Panc1 (cell line): ENCODE results near the gene INMT. TPM values are rescaled to one million over a fixed set of nuclear protein-coding genes. Genes with fewer than 3 reads are reported as not detected.

Source experiments
- ATAC-seq: fragments of 200-7000 bp; cut with Tn5 transposase; 2 replicates; pipeline ENCODE4 v1.9.1; 2020; ENCODE audit warnings: mild to moderate bottlenecking, moderate library complexity
- BruUV-seq: library from RNA; stranded (reverse); fragments of 400-500 nt; replicated peaks from 2 replicates; lab custom pipeline; 2021; lab: Mats Ljungman, UMichigan
- CTCF ChIA-PET: fragments of 300-600 bp; sonication (Branson Sonifier 250); formaldehyde crosslinking; loops from one replicate; lab custom pipeline; 2022; ENCODE audit warnings: antibody characterized with exemption; lab: Charles Lee
- POLR2A ChIA-PET: fragments of 300-600 bp; sonication (Branson Sonifier 250); formaldehyde crosslinking; loops from one replicate; lab custom pipeline; 2022; ENCODE audit warnings: antibody characterized with exemption; lab: Charles Lee
- DNase-seq: peaks from one replicate; pipeline ENCODE4 v3.0.0-alpha.2; 2010; ENCODE audit warnings: low read depth, low spot score
- H3K27ac ChIP-seq: 2 replicates; pipeline ENCODE4 v1.5.1; 2011; ENCODE audit warnings: mild to moderate bottlenecking, low read length, inconsistent platforms
- H3K27me3 ChIP-seq: fragments of 200-500 bp; sonication (Bioruptor generic); 2 replicates; pipeline ENCODE4 v1.6.0; 2014; ENCODE audit warnings: low read length, inconsistent platforms; ENCODE audit not compliant: control insufficient read depth, insufficient read depth
- H3K36me3 ChIP-seq: fragments of 200-500 bp; sonication (Bioruptor generic); 2 replicates; pipeline ENCODE4 v1.5.1; 2014; ENCODE audit warnings: inconsistent platforms, mild to moderate bottlenecking, low read length, moderate library complexity; ENCODE audit not compliant: control insufficient read depth, insufficient read depth
- H3K4me1 ChIP-seq: 2 replicates; pipeline ENCODE4 v1.5.1; 2011; ENCODE audit warnings: inconsistent platforms, mild to moderate bottlenecking, low read length, moderate library complexity; ENCODE audit not compliant: control insufficient read depth, insufficient read depth
- H3K4me3 ChIP-seq, 2 experiments: 2 replicates each; pipeline ENCODE4 v1.5.1; 2011 to 2012; ENCODE audit warnings: low read depth in 2 of 2, low read length in 2 of 2, mild to moderate bottlenecking in 2 of 2, inconsistent platforms in 1 of 2, moderate library complexity in 1 of 2
- H3K9me3 ChIP-seq: fragments of 200-500 bp; sonication (Bioruptor generic); 2 replicates; pipeline ENCODE4 v1.5.1; 2014; ENCODE audit warnings: low read depth, mild to moderate bottlenecking, inconsistent platforms, low read length, moderate library complexity; ENCODE audit not compliant: control insufficient read depth, insufficient read depth
- POLR2AphosphoS5 ChIP-seq: IDR thresholded peaks from 2 replicates; pipeline ENCODE4 v1.6.1; 2012; ENCODE audit warnings: mild to moderate bottlenecking, low read depth, low read length, moderate library complexity
- SIN3A ChIP-seq: IDR thresholded peaks from 2 replicates; pipeline ENCODE4 v1.6.1; 2012; ENCODE audit warnings: low read depth, mild to moderate bottlenecking, low read length, moderate library complexity, borderline replicate concordance; ENCODE audit not compliant: insufficient read depth
- TCF7L2 ChIP-seq: IDR thresholded peaks from 2 replicates; pipeline ENCODE4 v1.6.1; 2011; ENCODE audit warnings: mild to moderate bottlenecking, low read depth, low read length, inconsistent platforms
- in situ Hi-C: cut with HindIII; loops from 2 replicates; pipeline ENCODE4 v1.10.0; 2016; ENCODE audit warnings: low sequenced_read_pairs, low pct_unique_long_range_greater_than_20kb
- intact Hi-C: fragments of 100-400 bp; cut with micrococcal nuclease; formaldehyde crosslinking; loops from one replicate; pipeline ENCODE4 v1.10.0; 2022; ENCODE audit not compliant: unreplicated experiment
- total RNA-seq: library from RNA; stranded (reverse); gene quantifications from one replicate; pipeline ENCODE4 v1.2.1, GENCODE V29; 2021; ENCODE audit not compliant: unreplicated experiment
- TF ChIP-seq, protein P1 (sequence below): fragments of 450-650 bp; IDR thresholded peaks from 2 replicates; pipeline ENCODE4 v1.5.1; 2017; ENCODE audit warnings: mild to moderate bottlenecking
- TF ChIP-seq, protein P2 (sequence below), 2 experiments: IDR thresholded peaks; 2 replicates each; pipeline ENCODE4 v1.6.1; 2011 to 2012; ENCODE audit warnings: low read depth in 2 of 2, control low read depth in 1 of 2, low read length in 1 of 2, mild to moderate bottlenecking in 1 of 2, moderate library complexity in 1 of 2; ENCODE audit not compliant: insufficient read depth in 1 of 2

The INMT gene
- total RNA-seq, 1 experiment from 2014 or later: 0.13 TPM

DNA sequence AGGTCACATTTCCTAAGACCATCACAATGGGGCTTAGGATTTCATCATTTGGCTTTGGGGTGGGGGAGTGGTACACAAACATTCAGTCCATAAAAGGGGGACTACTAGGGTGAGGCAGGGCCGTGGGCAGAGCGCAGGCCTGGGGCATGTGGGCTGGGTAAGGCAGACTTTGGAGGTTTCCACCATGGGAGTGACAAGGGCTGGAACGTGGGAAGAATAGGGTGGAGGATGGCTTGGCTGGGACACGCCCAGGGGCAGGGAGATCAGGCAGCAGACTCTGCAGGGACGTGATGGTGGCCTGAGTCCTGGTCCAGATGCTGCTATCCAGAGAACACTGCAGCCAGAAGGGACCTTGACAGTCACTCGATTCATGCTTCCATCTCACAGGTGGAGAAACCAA is 45.0 kb upstream of the INMT start:
- Histone ChIP-seq H3K9me3 (no peaks in the 10 kb centered on the region), H3K27ac (no peak overlapping the region), H3K4me3 (no peak overlapping the region), H3K36me3 (no peaks in the 10 kb centered on the region), H3K27me3 (peaks cover 11% of the 10 kb centered on the region), H3K4me1 (no peaks in the 10 kb centered on the region)
- in situ Hi-C loops: no loop called here
- DNase-seq (no peak), ATAC-seq (no peak)
- no TSS peak for BruUV-seq
- ChIA-PET POLR2A (no interaction called here), CTCF (no interaction called here)
- intact Hi-C loops: no loop called here
- no peak for TF ChIP-seq TCF7L2
- TF ChIP-seq, protein P1, sequence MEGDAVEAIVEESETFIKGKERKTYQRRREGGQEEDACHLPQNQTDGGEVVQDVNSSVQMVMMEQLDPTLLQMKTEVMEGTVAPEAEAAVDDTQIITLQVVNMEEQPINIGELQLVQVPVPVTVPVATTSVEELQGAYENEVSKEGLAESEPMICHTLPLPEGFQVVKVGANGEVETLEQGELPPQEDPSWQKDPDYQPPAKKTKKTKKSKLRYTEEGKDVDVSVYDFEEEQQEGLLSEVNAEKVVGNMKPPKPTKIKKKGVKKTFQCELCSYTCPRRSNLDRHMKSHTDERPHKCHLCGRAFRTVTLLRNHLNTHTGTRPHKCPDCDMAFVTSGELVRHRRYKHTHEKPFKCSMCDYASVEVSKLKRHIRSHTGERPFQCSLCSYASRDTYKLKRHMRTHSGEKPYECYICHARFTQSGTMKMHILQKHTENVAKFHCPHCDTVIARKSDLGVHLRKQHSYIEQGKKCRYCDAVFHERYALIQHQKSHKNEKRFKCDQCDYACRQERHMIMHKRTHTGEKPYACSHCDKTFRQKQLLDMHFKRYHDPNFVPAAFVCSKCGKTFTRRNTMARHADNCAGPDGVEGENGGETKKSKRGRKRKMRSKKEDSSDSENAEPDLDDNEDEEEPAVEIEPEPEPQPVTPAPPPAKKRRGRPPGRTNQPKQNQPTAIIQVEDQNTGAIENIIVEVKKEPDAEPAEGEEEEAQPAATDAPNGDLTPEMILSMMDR: no peak
- TF ChIP-seq, protein P2, sequence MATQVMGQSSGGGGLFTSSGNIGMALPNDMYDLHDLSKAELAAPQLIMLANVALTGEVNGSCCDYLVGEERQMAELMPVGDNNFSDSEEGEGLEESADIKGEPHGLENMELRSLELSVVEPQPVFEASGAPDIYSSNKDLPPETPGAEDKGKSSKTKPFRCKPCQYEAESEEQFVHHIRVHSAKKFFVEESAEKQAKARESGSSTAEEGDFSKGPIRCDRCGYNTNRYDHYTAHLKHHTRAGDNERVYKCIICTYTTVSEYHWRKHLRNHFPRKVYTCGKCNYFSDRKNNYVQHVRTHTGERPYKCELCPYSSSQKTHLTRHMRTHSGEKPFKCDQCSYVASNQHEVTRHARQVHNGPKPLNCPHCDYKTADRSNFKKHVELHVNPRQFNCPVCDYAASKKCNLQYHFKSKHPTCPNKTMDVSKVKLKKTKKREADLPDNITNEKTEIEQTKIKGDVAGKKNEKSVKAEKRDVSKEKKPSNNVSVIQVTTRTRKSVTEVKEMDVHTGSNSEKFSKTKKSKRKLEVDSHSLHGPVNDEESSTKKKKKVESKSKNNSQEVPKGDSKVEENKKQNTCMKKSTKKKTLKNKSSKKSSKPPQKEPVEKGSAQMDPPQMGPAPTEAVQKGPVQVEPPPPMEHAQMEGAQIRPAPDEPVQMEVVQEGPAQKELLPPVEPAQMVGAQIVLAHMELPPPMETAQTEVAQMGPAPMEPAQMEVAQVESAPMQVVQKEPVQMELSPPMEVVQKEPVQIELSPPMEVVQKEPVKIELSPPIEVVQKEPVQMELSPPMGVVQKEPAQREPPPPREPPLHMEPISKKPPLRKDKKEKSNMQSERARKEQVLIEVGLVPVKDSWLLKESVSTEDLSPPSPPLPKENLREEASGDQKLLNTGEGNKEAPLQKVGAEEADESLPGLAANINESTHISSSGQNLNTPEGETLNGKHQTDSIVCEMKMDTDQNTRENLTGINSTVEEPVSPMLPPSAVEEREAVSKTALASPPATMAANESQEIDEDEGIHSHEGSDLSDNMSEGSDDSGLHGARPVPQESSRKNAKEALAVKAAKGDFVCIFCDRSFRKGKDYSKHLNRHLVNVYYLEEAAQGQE (IDR thresholded peaks at IDR 0.05; ENCODE audit: insufficient read depth in 1 of 2, low read depth in 2 of 2, low read length in 1 of 2): no peak
- TF ChIP-seq POLR2AphosphoS5: no peak
- no peak for TF ChIP-seq SIN3A

DNA sequence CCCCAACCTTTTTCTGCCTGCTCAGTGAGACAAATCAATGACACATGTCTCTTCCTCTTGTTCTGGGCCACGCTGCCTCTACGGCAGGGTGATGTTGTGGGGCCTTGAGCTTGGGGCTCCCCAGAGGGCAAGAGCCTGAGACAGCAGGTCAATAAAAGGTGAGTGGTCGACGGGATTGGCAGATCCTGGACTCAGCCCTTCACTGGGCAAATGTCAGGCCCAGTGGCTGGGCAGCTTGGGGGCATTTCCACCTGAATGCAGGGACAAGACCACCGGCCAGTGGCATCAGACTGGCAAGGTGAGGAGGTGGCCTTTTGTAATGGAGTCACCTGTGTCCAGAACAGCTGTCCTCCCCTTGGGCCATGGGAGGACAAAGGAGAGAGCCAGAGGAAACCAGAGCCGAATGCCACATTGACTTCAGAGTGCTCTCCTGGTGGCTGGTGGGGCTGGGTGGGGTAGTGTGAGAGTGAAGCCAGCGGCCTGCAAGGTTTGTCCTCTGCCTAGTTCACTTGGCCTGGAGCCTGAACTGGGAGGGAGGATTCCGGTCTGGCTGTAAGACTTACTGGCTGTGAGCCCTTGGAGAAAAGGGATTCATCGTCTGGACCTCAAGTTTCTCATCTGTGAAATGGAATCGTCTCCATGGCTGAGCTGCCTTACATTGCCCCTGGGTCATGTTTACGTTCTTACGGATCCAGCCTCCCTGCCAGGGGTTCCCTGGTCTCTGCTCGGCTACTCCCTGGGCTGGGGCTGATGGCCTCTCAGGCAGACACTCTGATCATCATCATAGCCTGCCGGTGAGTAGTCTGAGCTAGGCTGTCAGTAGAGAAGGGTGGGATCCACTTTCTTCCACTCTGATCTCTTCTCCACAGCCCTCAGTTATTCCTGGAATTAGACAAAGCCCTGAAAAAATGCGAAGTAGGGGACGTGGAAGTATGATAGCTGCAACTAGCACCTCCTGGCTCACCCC is 44.3 kb upstream of the INMT start:
- TF ChIP-seq, protein P2 (IDR thresholded peaks at IDR 0.05; ENCODE audit: insufficient read depth in 1 of 2, low read depth in 2 of 2, low read length in 1 of 2): no peak
- TF ChIP-seq, protein P1: no peak
- TF ChIP-seq SIN3A (no peak), TCF7L2 (no peak), POLR2AphosphoS5 (no peak)
- ATAC-seq (no peak), DNase-seq (no peak)
- intact Hi-C loops (no loop called here), in situ Hi-C loops (no loop called here)
- Histone ChIP-seq H3K27me3 (peaks cover 10% of the 10 kb centered on the region), H3K9me3 (no peaks in the 10 kb centered on the region), H3K4me1 (no peaks in the 10 kb centered on the region), H3K27ac (no peak overlapping the region), H3K4me3 (no peak overlapping the region), H3K36me3 (no peaks in the 10 kb centered on the region)
- ChIA-PET POLR2A (no interaction called here), CTCF (no interaction called here)
- BruUV-seq: no TSS peak
